ENCODE measurements around the gene FZD1.

DNA sequence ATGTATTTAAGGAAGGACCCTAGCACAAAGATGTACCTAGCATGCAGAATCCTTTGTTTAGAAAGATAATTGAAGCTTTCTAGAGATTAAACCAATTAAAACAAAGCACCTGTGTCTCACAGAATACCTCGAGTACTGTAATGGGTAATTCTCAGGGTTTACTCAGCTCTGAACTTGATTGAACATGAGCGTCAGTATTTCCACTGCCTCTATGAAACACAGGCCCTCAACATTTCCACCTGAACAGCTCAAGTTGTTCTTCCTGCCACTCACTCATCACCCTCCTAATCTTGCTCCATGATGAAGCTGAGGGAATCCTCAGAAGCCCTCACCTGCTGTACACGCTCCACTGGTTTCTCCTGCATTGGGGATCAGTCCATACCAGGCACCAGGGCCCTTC is 33.7 kb upstream of the FZD1 start:
- TF ChIP-seq, protein P1, sequence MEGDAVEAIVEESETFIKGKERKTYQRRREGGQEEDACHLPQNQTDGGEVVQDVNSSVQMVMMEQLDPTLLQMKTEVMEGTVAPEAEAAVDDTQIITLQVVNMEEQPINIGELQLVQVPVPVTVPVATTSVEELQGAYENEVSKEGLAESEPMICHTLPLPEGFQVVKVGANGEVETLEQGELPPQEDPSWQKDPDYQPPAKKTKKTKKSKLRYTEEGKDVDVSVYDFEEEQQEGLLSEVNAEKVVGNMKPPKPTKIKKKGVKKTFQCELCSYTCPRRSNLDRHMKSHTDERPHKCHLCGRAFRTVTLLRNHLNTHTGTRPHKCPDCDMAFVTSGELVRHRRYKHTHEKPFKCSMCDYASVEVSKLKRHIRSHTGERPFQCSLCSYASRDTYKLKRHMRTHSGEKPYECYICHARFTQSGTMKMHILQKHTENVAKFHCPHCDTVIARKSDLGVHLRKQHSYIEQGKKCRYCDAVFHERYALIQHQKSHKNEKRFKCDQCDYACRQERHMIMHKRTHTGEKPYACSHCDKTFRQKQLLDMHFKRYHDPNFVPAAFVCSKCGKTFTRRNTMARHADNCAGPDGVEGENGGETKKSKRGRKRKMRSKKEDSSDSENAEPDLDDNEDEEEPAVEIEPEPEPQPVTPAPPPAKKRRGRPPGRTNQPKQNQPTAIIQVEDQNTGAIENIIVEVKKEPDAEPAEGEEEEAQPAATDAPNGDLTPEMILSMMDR (IDR thresholded peaks at IDR 0.05; ENCODE audit: poor library complexity): no peak
- TF ChIP-seq EZH2 (IDR thresholded peaks at IDR 0.05; ENCODE audit: borderline replicate concordance) (no peak), EZH2phosphoT487 (IDR thresholded peaks at IDR 0.05; ENCODE audit: low read depth, severe bottlenecking, unreplicated experiment) (no peak)
